ENCODE data around the gene ZDHHC14.

ZDHHC14 gene

DNA sequence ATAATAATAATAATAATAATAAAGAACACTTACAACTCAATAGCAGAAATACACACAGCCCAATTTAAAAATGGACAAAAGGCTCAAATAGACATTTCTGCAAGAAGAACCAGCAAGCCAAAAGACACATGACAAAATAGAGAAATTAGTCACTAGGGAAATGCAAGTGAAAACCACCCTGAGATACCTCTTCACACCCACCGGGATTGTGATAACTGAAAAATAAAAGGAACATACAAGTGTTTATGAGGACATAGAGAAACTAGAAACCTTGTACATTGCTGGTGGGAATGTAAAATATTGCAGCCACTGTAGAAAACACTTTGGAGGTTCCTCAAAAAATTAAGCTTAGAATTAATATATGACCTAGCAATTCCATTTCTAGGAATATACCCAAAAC lies 59.2 kb downstream of the ZDHHC14 start:
- H3K27ac ChIP-seq = no peak overlapping the region
- H3K4me3 ChIP-seq = no peak overlapping the region
- no peaks in the 10 kb centered on the region for H3K36me3 ChIP-seq
- intact Hi-C loops (cut with DNase I; ENCODE audit: low total_unique reads) = no loop called here
- no peaks in the 10 kb centered on the region for H3K9me3 ChIP-seq
- H3K4me1 ChIP-seq = peaks cover 0 to 24% (median 4%) of the 10 kb centered on the region in 4 donors
- DNase-seq = no peak
- H3K27me3 ChIP-seq = no peaks in the 10 kb centered on the region
- TF ChIP-seq, protein P1, sequence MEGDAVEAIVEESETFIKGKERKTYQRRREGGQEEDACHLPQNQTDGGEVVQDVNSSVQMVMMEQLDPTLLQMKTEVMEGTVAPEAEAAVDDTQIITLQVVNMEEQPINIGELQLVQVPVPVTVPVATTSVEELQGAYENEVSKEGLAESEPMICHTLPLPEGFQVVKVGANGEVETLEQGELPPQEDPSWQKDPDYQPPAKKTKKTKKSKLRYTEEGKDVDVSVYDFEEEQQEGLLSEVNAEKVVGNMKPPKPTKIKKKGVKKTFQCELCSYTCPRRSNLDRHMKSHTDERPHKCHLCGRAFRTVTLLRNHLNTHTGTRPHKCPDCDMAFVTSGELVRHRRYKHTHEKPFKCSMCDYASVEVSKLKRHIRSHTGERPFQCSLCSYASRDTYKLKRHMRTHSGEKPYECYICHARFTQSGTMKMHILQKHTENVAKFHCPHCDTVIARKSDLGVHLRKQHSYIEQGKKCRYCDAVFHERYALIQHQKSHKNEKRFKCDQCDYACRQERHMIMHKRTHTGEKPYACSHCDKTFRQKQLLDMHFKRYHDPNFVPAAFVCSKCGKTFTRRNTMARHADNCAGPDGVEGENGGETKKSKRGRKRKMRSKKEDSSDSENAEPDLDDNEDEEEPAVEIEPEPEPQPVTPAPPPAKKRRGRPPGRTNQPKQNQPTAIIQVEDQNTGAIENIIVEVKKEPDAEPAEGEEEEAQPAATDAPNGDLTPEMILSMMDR (IDR thresholded peaks at IDR 0.05) = no peak

DNA sequence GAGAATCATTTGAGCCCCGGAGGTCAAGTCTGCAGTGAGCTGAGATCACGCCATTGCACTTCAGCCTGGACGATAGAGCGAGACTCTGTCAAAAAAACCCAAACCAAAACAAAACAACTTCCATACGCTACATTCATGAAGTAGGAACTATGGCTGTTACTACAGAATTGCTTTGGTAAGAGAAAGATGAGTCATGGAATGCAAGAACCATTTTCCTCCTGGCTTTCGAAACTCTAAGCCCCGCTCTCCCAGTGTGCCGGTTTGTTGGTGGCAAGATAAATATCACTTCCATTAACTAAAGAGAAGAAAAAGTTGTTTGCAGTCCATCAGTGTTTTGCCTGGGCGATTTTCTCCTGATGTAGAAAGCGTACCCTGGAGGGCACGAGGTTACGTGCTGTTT lies 61.3 kb downstream of the ZDHHC14 start:
- Histone ChIP-seq H3K36me3 (no peaks in the 10 kb centered on the region), H3K4me1 (peaks cover 0 to 22% (median 5%) of the 10 kb centered on the region in 4 donors), H3K4me3 (no peak overlapping the region), H3K27me3 (no peaks in the 10 kb centered on the region), H3K9me3 (no peaks in the 10 kb centered on the region), H3K27ac (no peak overlapping the region)
- intact Hi-C loops (cut with DNase I; ENCODE audit: low total_unique reads) = no loop called here
- no peak for DNase-seq
- TF ChIP-seq, protein P1 (IDR thresholded peaks at IDR 0.05) = no peak

DNA sequence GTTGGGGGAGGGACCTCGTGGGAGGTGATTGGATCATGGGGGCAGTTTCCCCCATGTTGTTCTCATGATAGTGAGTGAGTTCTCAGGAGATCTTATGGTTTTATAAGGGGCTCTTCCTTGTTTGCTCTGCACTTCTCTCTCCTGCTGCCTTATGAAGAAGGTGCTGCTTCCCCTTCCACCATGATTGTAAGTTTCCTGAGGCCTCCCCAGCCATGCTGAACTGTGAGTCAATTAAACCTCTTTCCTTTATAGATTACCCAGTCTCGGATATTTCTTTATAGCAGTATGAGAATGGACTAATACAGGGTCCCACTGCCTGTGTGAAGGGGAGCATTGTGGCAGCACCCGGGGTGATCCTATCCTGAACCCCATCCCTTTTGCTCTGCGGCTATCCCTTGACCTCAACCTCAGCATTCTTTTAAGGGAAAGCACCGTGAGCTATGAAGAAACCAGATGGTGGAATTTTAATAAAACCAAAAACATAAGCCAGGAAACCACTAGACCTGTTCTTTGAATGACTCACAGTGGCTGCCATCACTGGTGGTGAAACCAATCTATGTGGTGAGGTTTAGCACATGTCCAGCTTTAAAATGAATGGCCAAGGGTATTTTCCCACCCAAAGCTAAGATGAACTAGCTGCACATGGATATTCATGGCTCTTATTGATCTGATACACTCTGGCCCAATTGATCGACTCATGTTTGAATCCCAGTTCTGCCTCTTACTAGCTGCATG lies 62.2 kb downstream of the ZDHHC14 start:
- Histone ChIP-seq H3K4me1 (peaks cover 0 to 17% (median 5%) of the 10 kb centered on the region in 4 donors), H3K27me3 (no peaks in the 10 kb centered on the region), H3K27ac (no peak overlapping the region), H3K36me3 (no peaks in the 10 kb centered on the region), H3K4me3 (no peak overlapping the region), H3K9me3 (no peaks in the 10 kb centered on the region)
- intact Hi-C loops (cut with DNase I; ENCODE audit: low total_unique reads) = no loop called here
- TF ChIP-seq, protein P1 (IDR thresholded peaks at IDR 0.05) = no peak
- DNase-seq = no peak

DNA sequence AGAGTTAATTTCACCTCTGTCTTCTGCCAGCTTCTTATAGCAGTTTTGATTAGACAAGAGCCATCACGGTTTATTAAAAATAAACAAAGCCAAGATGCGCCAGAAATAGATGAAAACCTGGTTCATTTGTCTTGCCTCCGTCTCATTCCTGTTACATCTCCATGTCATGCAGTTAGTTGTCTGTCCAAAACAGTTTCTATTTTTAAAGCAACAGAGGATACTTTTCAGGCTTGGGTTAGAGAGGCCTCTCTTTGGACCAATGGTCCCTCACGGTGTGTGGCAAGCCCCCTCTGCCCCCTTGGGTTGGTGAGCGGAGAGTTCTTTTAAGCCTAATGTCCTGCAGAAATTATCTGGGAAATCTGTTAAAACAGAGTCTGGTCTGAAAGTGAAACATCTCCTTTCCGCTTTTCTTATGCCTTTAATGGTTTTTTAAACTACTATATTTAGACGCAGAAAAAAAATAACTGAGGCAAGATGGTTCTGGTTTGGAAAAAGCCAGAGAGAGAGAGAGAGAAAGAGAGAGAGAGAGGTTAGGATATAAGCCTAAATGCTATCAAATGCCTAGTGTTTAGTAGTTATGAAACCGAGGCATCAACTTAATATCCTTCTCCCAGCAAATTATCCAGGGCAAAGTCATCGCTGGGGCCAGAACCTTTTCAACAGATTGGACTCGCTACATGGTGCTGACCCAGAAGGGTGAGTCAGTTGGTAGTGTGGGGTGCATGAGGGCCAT lies 64.5 kb downstream of the ZDHHC14 start:
- Histone ChIP-seq H3K27ac (no peak overlapping the region), H3K4me3 (peak overlapping the region; percentile 8 to 9), H3K9me3 (no peaks in the 10 kb centered on the region), H3K4me1 (peaks cover 0 to 10% (median 5%) of the 10 kb centered on the region in 4 donors), H3K27me3 (no peaks in the 10 kb centered on the region), H3K36me3 (no peaks in the 10 kb centered on the region)
- TF ChIP-seq, protein P1 (IDR thresholded peaks at IDR 0.05) = no peak
- DNase-seq = no peak
- intact Hi-C loops (cut with DNase I; ENCODE audit: low total_unique reads) = no loop called here

DNA sequence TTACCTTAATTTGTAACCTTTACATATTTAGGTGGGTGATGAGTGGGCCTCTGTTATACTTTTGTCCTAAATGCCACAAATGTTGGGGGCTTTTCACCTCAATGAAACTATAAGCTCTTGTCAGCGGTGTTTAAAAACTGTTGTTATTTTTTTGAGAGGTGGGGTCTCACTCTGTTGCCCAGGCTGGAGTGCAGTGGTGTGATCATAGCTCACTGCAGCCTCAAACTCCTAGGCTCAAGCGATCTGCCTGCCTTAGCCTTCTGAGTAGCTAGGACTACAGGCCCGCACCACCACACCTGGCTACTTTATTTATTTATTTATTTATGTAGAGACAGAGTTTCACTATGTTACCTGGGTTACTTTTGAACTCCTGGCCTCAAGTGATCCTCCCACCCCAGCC lies 66.7 kb downstream of the ZDHHC14 start:
- intact Hi-C loops (cut with DNase I; ENCODE audit: low total_unique reads) = no loop called here

More for the DNA sequence above, 66.7 kb downstream of the ZDHHC14 start:
- no peaks in the 10 kb centered on the region for H3K36me3 ChIP-seq
- no peak overlapping the region for H3K27ac ChIP-seq
- no peaks in the 10 kb centered on the region for H3K27me3 ChIP-seq
- no peak overlapping the region for H3K4me3 ChIP-seq
- H3K4me1 ChIP-seq = peaks cover 0 to 10% (median 5%) of the 10 kb centered on the region in 4 donors
- DNase-seq = no peak
- TF ChIP-seq, protein P1 (IDR thresholded peaks at IDR 0.05) = no peak
- no peaks in the 10 kb centered on the region for H3K9me3 ChIP-seq

Data from tibial artery (tissue), 4 donors.